ENCODE data around the gene SSBP3. TPM values are rescaled to one million over a fixed set of nuclear protein-coding genes. Genes with fewer than 3 reads are reported as not detected.
A peak's percentile ranks its signal among the peaks of the same experiment; 100 is the strongest.

The SSBP3 gene
- total and polyA plus RNA-seq, 9 of the 15 experiments (the other 6 are each of a cell fraction or from before 2014, with no cell fraction given): 8.7 to 108 (median 33.8) TPM

GRCh38 chr1:54207287-54207686 lies 198.9 kb downstream of the SSBP3 start (continued):
- no peak for TF ChIP-seq SRSF3 (IDR thresholded peaks at IDR 0.05; ENCODE audit: insufficient read depth, low read length)

GRCh38 chr1:54204199-54204598 lies 202.0 kb downstream of the SSBP3 start:
- WGBS (ENCODE audit: insufficient coverage, low coverage, missing lambda C conversion rate): 78% methylated on average over 7 of the region's 7 CpGs
- CTCF ChIA-PET (ENCODE audit: low intra/inter-chr PET ratio): no interaction called here
- in situ Hi-C loops (cut with MboI): no loop called here

GRCh38 chr1:54200519-54200997 lies 205.6 kb downstream of the SSBP3 start:
- WGBS (ENCODE audit: insufficient coverage, low coverage, missing lambda C conversion rate): under 1% methylated on average over 15 of the region's 15 CpGs
- ChIA-PET CTCF (ENCODE audit: low intra/inter-chr PET ratio) (no interaction called here), POLR2A (interaction anchor here (0.6 to 9.0 kb wide), 18 partner anchors 9 to 653 kb away, joined by 3 to 148 read pairs (median 3); no protein-coding TSS in a partner anchor)
- intact Hi-C loops (cut with micrococcal nuclease) (loop anchor here (5.0 kb wide), 1 partner anchor 78 kb away; no protein-coding TSS in a partner anchor), in situ Hi-C loops (cut with MboI) (no loop called here)
- peak overlapping the region; percentile 96 for H3K4me2 ChIP-seq (ENCODE audit: insufficient read depth, low read length)
- no peaks in the 10 kb centered on the region for H3K9me3 ChIP-seq (replicated peaks; ENCODE audit: control insufficient read depth, insufficient read depth, low read depth, low read length)
- H3K27me3 ChIP-seq (ENCODE audit: control insufficient read depth in 2 of 2, insufficient read depth in 2 of 2, low read length in 2 of 2): no peaks in the 10 kb centered on the region
- FAIRE-seq (no peak), DNase-seq (ENCODE audit: extremely low read depth in 1 of 4, low spot score in 3 of 4) (no peak), ATAC-seq (peak; percentile 53)
- H3K4me3 ChIP-seq: peak overlapping the region; percentile 85
- no peaks in the 10 kb centered on the region for H3K9me1 ChIP-seq (ENCODE audit: control insufficient read depth, insufficient read depth, low read length)
- H4K20me1 ChIP-seq (replicated peaks; ENCODE audit: control insufficient read depth, insufficient read depth, low read length): no peaks in the 10 kb centered on the region
- H3K36me3 ChIP-seq (ENCODE audit: control insufficient read depth, insufficient read depth, low read length): peaks cover 50% of the 10 kb centered on the region
- H3K9ac ChIP-seq (ENCODE audit: insufficient read depth in 1 of 2, low read depth in 2 of 2, low read length in 2 of 2): peak overlapping the region; percentile 95 to 96
- peak overlapping the region; percentile 93 for H2AFZ ChIP-seq (ENCODE audit: low read depth, low read length)
- peaks cover 20 to 24% of the 10 kb centered on the region in 2 experiments; a peak in 4 of 5 replicates for H3K4me1 ChIP-seq (replicated peaks in 1 of 2; ENCODE audit: control insufficient read depth in 2 of 2, insufficient read depth in 2 of 2, low read length in 2 of 2)
- H3K79me2 ChIP-seq (ENCODE audit: control insufficient read depth, insufficient read depth, low read length): peaks cover 62% of the 10 kb centered on the region
- H3K27ac ChIP-seq (ENCODE audit: extremely low read depth, low read depth, low read length): peak overlapping the region; percentile 83
- BruUV-seq (replicated peaks): TSS peak; percentile 69
- 0 out of 2 replicates have a peak, but pooled peaks have one; percentile 16 for TF ChIP-seq CREB3 (tag; conservative IDR thresholded peaks at IDR 0.05; ENCODE audit: low read depth)
- TF ChIP-seq ZNF253 (CRISPR knock-in tag; conservative IDR thresholded peaks at IDR 0.05): no peak
- TF ChIP-seq SAFB (IDR thresholded peaks at IDR 0.05; ENCODE audit: borderline replicate concordance, low read depth, low read length): no peak
- no peak for TF ChIP-seq CCAR2 (IDR thresholded peaks at IDR 0.05; ENCODE audit: low read depth, low read length)
- peak; percentile 50 for TF ChIP-seq RBM25 (IDR thresholded peaks at IDR 0.05; ENCODE audit: low read depth, low read length, severe bottlenecking)
- no peak for TF ChIP-seq SAP30 (IDR thresholded peaks at IDR 0.05; ENCODE audit: borderline replicate concordance, insufficient read depth, low read depth, low read length, poor library complexity, severe bottlenecking)
- TF ChIP-seq CHD1 (IDR thresholded peaks at IDR 0.05; ENCODE audit: low read length): peak; percentile 92
- TF ChIP-seq BCOR (IDR thresholded peaks at IDR 0.05): peak; percentile 67; the same call in 1 of the 2 replicates
- no peak for TF ChIP-seq U2AF1 (optimal IDR thresholded peaks at IDR 0.05; ENCODE audit: low read depth, low read length)
- TF ChIP-seq NR2C2 (CRISPR knock-in tag; IDR thresholded peaks at IDR 0.05): peak; percentile 84
- peak; percentile 50; the same call in 1 of the 2 replicates for TF ChIP-seq NR2C2 (tag; IDR thresholded peaks at IDR 0.05)

More at GRCh38 chr1:54204199-54204598, 202.0 kb downstream of the SSBP3 start:
- FAIRE-seq (no peak), DNase-seq (ENCODE audit: extremely low read depth in 1 of 4, low spot score in 3 of 4) (no peak), ATAC-seq (no peak)
- Histone ChIP-seq H4K20me1 (replicated peaks; ENCODE audit: control insufficient read depth, insufficient read depth, low read length) (no peaks in the 10 kb centered on the region; the same call in 1 of the 2 replicates), H3K4me2 (ENCODE audit: insufficient read depth, low read length) (no peak overlapping the region), H3K9me3 (replicated peaks; ENCODE audit: control insufficient read depth, insufficient read depth, low read depth, low read length) (no peaks in the 10 kb centered on the region), H3K79me2 (ENCODE audit: control insufficient read depth, insufficient read depth, low read length) (peaks cover 60% of the 10 kb centered on the region), H3K4me1 (replicated peaks in 1 of 2; ENCODE audit: control insufficient read depth in 2 of 2, insufficient read depth in 2 of 2, low read length in 2 of 2) (peaks cover 19% of the 10 kb centered on the region in 2 experiments; a peak in 4 of 5 replicates), H2AFZ (ENCODE audit: low read depth, low read length) (no peak overlapping the region), H3K4me3 (no peak overlapping the region), H3K27ac (ENCODE audit: extremely low read depth, low read depth, low read length) (no peak overlapping the region), H3K27me3 (ENCODE audit: control insufficient read depth in 2 of 2, insufficient read depth in 2 of 2, low read length in 2 of 2) (no peaks in the 10 kb centered on the region), H3K36me3 (ENCODE audit: control insufficient read depth, insufficient read depth, low read length) (peaks cover 73% of the 10 kb centered on the region), H3K9ac (ENCODE audit: insufficient read depth in 1 of 2, low read depth in 2 of 2, low read length in 2 of 2) (no peak overlapping the region), H3K9me1 (ENCODE audit: control insufficient read depth, insufficient read depth, low read length) (no peaks in the 10 kb centered on the region)
- TF ChIP-seq ZFP36 (IDR thresholded peaks at IDR 0.05; ENCODE audit: low read depth, low read length, partially characterized antibody): no peak
- BruUV-seq (replicated peaks): no TSS peak
- POLR2A ChIA-PET: interaction anchor here (0.6 to 9.0 kb wide), 4 partner anchors 13 to 158 kb away, joined by 3 to 148 read pairs (median 4); no protein-coding TSS in a partner anchor
- intact Hi-C loops (cut with micrococcal nuclease): loop anchor here (5.0 kb wide), 1 partner anchor 82 kb away; no protein-coding TSS in a partner anchor
